Liver (tissue), 3 donors: ENCODE data around the gene COLEC11.

ENCODE experiments used
- CTCF ChIP-seq: fragments of 150-350 bp; IDR thresholded peaks from 2 replicates; pipeline ENCODE4 v1.5.1; 2017; ENCODE audit warnings: improper control_type of control experiment, low read depth, low read length; ENCODE audit not compliant: missing input control
- EGR1 ChIP-seq, 2 donors: IDR thresholded peaks; 2 replicates each; pipeline ENCODE4 v1.6.1; 2016 to 2018; ENCODE audit warnings: antibody characterized with exemption in 2 of 2, low read depth in 2 of 2
- REST ChIP-seq: IDR thresholded peaks from 2 replicates; pipeline ENCODE4 v1.6.1; 2016; ENCODE audit warnings: antibody characterized with exemption, mild to moderate bottlenecking
- SP1 ChIP-seq: IDR thresholded peaks from 2 replicates; pipeline ENCODE4 v1.6.1; 2018; ENCODE audit warnings: antibody characterized with exemption, mild to moderate bottlenecking
- donor health status: healthy.
- donor health status: healthy.

- peak; percentile 54 for TF ChIP-seq CTCF
- TF ChIP-seq REST = no peak
- TF ChIP-seq EGR1 (IDR thresholded peaks at IDR 0.05; ENCODE audit: low read depth in 2 of 2) = no peak
- TF ChIP-seq SP1 = no peak
These were observed 97.5 kb downstream of the COLEC11 start for GRCh38 chr2:3692375-3692774.
